Measurements from ENCODE around the gene CACNA2D2. TPM values are rescaled to one million over a fixed set of nuclear protein-coding genes. Genes with fewer than 3 reads are reported as not detected.
A peak's percentile ranks its signal among the peaks of the same experiment; 100 is the strongest.

CACNA2D2 gene
- total RNA-seq, 1 donor from 2014 or later = 17.3 TPM

DNA sequence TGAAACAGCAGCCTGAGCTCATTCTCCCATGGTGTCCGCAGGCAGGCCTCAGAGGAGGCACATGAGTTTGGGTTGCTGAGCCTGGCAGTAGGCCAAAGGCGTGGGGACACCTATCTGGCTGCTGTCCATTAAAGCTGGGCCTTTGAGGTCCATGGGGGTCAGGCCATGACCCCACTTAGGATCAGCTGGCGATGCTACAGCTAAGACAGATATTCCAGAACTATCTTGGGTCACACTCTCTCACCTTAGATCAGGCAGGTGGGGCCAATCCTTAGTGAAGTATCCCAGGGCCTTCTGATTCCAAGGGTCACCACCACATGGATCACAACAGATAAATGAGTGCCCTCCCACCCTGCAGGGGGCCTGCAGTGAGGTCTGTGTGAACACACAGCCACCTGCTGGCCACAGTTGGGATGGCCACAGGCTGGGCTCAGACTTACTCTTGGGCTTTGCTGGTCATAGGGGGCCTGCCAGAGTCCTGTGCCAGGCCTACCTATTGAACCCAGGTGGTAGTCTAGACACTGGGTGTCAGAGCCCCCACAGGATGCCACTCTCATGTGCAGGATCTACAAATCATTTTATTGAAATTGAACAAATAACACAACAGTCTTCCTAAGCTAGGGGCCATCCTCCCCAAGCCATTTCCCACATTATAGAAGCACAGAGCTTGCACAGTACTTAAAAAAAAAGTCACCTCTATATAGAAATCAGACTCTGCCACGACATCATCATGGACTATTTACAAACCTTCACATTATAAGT lies 178.9 kb downstream of the CACNA2D2 start:
- Mint-ChIP-seq H3K36me3 (ENCODE audit: low read depth, unreplicated experiment) (peaks cover 17% of the 10 kb centered on the region), H3K27ac (ENCODE audit: unreplicated experiment) (peak overlapping the region; percentile 97), H3K4me3 (ENCODE audit: unreplicated experiment) (peak overlapping the region; percentile 92), H3K9me3 (ENCODE audit: unreplicated experiment) (no peaks in the 10 kb centered on the region), H3K4me1 (ENCODE audit: unreplicated experiment) (peaks cover 43% of the 10 kb centered on the region), H3K27me3 (ENCODE audit: unreplicated experiment) (peaks cover 18% of the 10 kb centered on the region)
- DNase-seq (ENCODE audit: low spot score) = peak; percentile 90
- peak; percentile 86 for TF ChIP-seq CTCF (IDR thresholded peaks at IDR 0.05; ENCODE audit: unreplicated experiment)

DNA sequence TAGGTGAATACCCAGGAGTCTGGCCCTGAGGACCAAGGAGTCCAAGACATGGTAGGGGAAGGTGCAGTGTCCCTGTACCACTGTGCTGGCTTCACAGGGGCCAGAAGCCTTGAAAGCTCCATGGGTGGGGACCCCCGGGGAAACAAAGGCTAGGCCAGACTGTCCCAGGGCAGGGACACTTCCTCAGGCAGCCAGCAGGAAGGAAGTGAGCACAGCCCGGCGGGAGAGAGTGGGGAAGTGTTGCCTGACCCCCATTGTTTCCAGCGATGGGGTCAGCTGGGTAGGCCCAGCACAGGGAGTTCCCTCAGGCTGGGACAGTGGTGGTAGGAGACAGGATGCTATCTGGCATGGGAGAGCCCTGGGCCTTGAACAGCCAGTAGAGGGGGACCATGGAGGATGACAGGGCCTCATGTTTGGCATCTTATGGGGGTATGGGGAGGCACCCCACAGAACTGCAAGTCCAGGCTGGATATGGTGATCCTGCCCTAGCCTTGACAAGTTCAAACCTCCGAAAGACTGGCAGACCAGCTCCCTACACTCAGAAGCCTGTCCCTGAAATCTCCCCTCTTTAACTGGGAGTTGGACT lies 179.7 kb downstream of the CACNA2D2 start:
- H3K36me3 Mint-ChIP-seq (ENCODE audit: low read depth, unreplicated experiment) = peaks cover 25% of the 10 kb centered on the region
- peak; percentile 70 for DNase-seq (ENCODE audit: low spot score)
- H3K9me3 Mint-ChIP-seq (ENCODE audit: unreplicated experiment) = no peaks in the 10 kb centered on the region
- TF ChIP-seq CTCF (IDR thresholded peaks at IDR 0.05; ENCODE audit: unreplicated experiment) = no peak
- peak overlapping the region; percentile 97 for H3K27ac Mint-ChIP-seq (ENCODE audit: unreplicated experiment)
- peak overlapping the region; percentile 92 for H3K4me3 Mint-ChIP-seq (ENCODE audit: unreplicated experiment)
- H3K4me1 Mint-ChIP-seq (ENCODE audit: unreplicated experiment) = peaks cover 51% of the 10 kb centered on the region
- H3K27me3 Mint-ChIP-seq (ENCODE audit: unreplicated experiment) = peaks cover 24% of the 10 kb centered on the region

DNA sequence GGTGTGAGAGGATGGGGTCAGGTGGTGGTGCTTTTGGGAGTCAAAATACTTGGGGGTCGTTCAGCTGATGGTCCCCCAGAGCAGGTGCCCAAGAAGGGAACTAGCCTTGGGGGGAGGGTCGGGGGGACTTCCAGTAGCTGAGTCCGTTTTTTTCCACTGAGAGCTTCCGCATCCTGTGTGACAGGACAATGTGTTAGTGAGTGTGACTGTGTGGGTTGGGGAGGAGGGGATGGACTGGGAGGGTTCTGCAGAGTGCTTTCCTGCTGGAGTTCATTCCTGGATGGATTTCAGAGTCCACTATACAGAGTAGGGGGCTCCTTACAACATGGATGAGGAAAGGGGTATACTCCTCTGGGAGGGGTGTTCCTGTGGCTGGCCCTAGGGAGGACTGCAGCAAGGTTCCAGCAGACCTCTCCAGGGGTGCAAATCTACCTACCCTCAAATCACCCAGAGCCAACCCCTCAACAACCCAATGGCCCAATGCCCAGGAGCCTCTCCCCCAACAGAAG lies 180.3 kb downstream of the CACNA2D2 start:
- Mint-ChIP-seq H3K36me3 (ENCODE audit: low read depth, unreplicated experiment) (peaks cover 29% of the 10 kb centered on the region), H3K9me3 (ENCODE audit: unreplicated experiment) (no peaks in the 10 kb centered on the region), H3K27ac (ENCODE audit: unreplicated experiment) (peak overlapping the region; percentile 97), H3K4me3 (ENCODE audit: unreplicated experiment) (peak overlapping the region; percentile 92), H3K4me1 (ENCODE audit: unreplicated experiment) (peaks cover 53% of the 10 kb centered on the region), H3K27me3 (ENCODE audit: unreplicated experiment) (peaks cover 25% of the 10 kb centered on the region)
- peak; percentile 63 for DNase-seq (ENCODE audit: low spot score)
- no peak for TF ChIP-seq CTCF (IDR thresholded peaks at IDR 0.05; ENCODE audit: unreplicated experiment)

GRCh38 chr3:50322386-50323091 lies 180.9 kb downstream of the CACNA2D2 start, which contains the start of gene HYAL2:
Gene HYAL2, minus strand, starts transcription at chr3:50322745. Its CDS starts 2,256 bp downstream, at chr3:50320489.
- no peaks in the 10 kb centered on the region for H3K9me3 Mint-ChIP-seq (ENCODE audit: unreplicated experiment)
- H3K4me1 Mint-ChIP-seq (ENCODE audit: unreplicated experiment) = peaks cover 53% of the 10 kb centered on the region
- peak; percentile 58 for DNase-seq (ENCODE audit: low spot score)
- peak within 1 kb of the TSS; percentile 92 for H3K4me3 Mint-ChIP-seq (ENCODE audit: unreplicated experiment)
- peaks cover 29% of the 10 kb centered on the region for H3K36me3 Mint-ChIP-seq (ENCODE audit: low read depth, unreplicated experiment)
- peaks cover 25% of the 10 kb centered on the region for H3K27me3 Mint-ChIP-seq (ENCODE audit: unreplicated experiment)
- TF ChIP-seq CTCF (IDR thresholded peaks at IDR 0.05; ENCODE audit: unreplicated experiment) = no peak
- peak within 1 kb of the TSS; percentile 97 for H3K27ac Mint-ChIP-seq (ENCODE audit: unreplicated experiment)
